UCSD-AML1 (cell line): Measurements from ENCODE around the gene CUZD1.
"Not testable (repeated sequence)": the region's sequence is repeated elsewhere in the genome, so short reads cannot be mapped to it uniquely, and the experiment has no call there.

ENCODE experiments used
- DNase-seq: peaks from one replicate; lab custom pipeline; 2025; ENCODE audit not compliant: unreplicated experiment; lab: John Stamatoyannopoulos, UW

Gene CUZD1

GRCh38 chr10:122845783-122846332 lies at the start of gene CUZD1:
TSS of gene CUZD1 (minus strand) at chr10:122845857. CDS start at chr10:122845843, 14 bp downstream.
- DNase-seq: no peak

GRCh38 chr10:122894261-122894944 lies 48.7 kb upstream of the CUZD1 start:
- no peak for DNase-seq

GRCh38 chr10:122884166-122884565 lies 38.5 kb upstream of the CUZD1 start:
- DNase-seq: no peak

- DNase-seq: no peak
These were observed 37.1 kb upstream of the CUZD1 start for GRCh38 chr10:122882766-122883165.

GRCh38 chr10:122879339-122880273 lies 33.9 kb upstream of the CUZD1 start, which contains the start of gene FAM24B:
TSS of gene FAM24B (minus strand) at chr10:122879581. CDS start at chr10:122850515, 29,066 bp downstream.
- DNase-seq: peak; percentile 87

- no peak for DNase-seq
These were observed 33.2 kb upstream of the CUZD1 start for GRCh38 chr10:122878799-122879338.

- DNase-seq: no peak
These were observed 31.6 kb upstream of the CUZD1 start for GRCh38 chr10:122877264-122877663.

GRCh38 chr10:122876467-122876855 lies 30.8 kb upstream of the CUZD1 start:
- DNase-seq: no peak

- no peak for DNase-seq
These were observed 30.3 kb upstream of the CUZD1 start for GRCh38 chr10:122875843-122876466.

GRCh38 chr10:122871947-122872346 lies 26.3 kb upstream of the CUZD1 start:
- DNase-seq: not testable (repeated sequence)

- DNase-seq: not testable (repeated sequence)
These were observed 23.1 kb upstream of the CUZD1 start for GRCh38 chr10:122868768-122869167.

- not testable (repeated sequence) for DNase-seq
These were observed 21.3 kb upstream of the CUZD1 start for GRCh38 chr10:122866757-122867482.

- DNase-seq: no peak
These were observed 19.2 kb upstream of the CUZD1 start for GRCh38 chr10:122864901-122865300.

- no peak for DNase-seq
These were observed 18.5 kb upstream of the CUZD1 start for GRCh38 chr10:122864194-122864592.

GRCh38 chr10:122863216-122864193 lies 17.8 kb upstream of the CUZD1 start:
- DNase-seq: no peak

- DNase-seq: no peak
These were observed 16.1 kb upstream of the CUZD1 start for GRCh38 chr10:122861711-122862161.

- no peak for DNase-seq
These were observed 13.9 kb upstream of the CUZD1 start for GRCh38 chr10:122859527-122859926.

GRCh38 chr10:122858042-122858441 lies 12.4 kb upstream of the CUZD1 start:
- not testable (repeated sequence) for DNase-seq

- DNase-seq: no peak
These were observed 11.2 kb upstream of the CUZD1 start for GRCh38 chr10:122856902-122857301.
